Gastroesophageal sphincter (tissue), 3 donors: ENCODE data around the gene DHX8.

Experiments
- EP300 ChIP-seq: sonication (generic); formaldehyde crosslinking; IDR thresholded peaks from one replicate; pipeline ENCODE4 v1.6.1; 2017; ENCODE audit warnings: antibody characterized with exemption, mild to moderate bottlenecking
- POLR2A ChIP-seq, 2 donors: fragments of 450-650 bp; IDR thresholded peaks; one replicate each; pipeline ENCODE4 v1.6.1; 2017; ENCODE audit warnings: antibody characterized with exemption in 2 of 2, mild to moderate bottlenecking in 2 of 2, moderate library complexity in 1 of 2
- POLR2AphosphoS5 ChIP-seq: sonication (generic); formaldehyde crosslinking; IDR thresholded peaks from one replicate; pipeline ENCODE4 v1.6.1; 2017; ENCODE audit warnings: antibody characterized with exemption
- TF ChIP-seq, protein P1 (sequence below), 4 experiments: fragments of 200-600 bp in 2 of 4; fragments of 450-650 bp in 2 of 4; sonication (generic) in 1 of 4; IDR thresholded peaks; one replicate each; pipeline ENCODE4 v1.5.1; 2017 to 2019; ENCODE audit warnings: antibody characterized with exemption in 4 of 4, mild to moderate bottlenecking in 2 of 4, moderate library complexity in 2 of 4

DNA sequence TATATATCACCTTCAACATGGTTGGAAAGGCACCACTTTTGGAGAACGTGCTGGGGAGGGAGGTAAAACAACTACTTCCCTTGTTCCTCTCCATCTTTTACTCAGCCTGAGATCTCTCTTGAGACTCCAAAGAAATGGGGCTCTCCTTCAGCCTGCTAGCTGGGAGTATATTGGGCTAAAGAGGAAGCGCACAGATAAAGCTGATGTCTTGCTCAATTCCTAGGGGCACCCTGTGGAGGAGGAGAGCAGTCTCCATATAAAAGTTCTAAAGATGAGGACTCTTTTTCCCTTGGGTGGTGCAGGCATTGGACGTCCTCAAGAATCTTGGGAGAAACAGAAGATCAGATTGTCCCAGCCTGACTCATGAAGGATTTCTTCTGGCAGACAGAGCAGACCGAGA lies 67.0 kb downstream of the DHX8 start:
- no peak for TF ChIP-seq POLR2A (IDR thresholded peaks at IDR 0.05)
- TF ChIP-seq, protein P1, sequence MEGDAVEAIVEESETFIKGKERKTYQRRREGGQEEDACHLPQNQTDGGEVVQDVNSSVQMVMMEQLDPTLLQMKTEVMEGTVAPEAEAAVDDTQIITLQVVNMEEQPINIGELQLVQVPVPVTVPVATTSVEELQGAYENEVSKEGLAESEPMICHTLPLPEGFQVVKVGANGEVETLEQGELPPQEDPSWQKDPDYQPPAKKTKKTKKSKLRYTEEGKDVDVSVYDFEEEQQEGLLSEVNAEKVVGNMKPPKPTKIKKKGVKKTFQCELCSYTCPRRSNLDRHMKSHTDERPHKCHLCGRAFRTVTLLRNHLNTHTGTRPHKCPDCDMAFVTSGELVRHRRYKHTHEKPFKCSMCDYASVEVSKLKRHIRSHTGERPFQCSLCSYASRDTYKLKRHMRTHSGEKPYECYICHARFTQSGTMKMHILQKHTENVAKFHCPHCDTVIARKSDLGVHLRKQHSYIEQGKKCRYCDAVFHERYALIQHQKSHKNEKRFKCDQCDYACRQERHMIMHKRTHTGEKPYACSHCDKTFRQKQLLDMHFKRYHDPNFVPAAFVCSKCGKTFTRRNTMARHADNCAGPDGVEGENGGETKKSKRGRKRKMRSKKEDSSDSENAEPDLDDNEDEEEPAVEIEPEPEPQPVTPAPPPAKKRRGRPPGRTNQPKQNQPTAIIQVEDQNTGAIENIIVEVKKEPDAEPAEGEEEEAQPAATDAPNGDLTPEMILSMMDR (IDR thresholded peaks at IDR 0.05): no peak
- TF ChIP-seq EP300: no peak
- TF ChIP-seq POLR2AphosphoS5: no peak
